T-helper 22 cell (primary cell): ENCODE results near the gene CLCN7.
"Not testable (repeated sequence)": the region's sequence is repeated elsewhere in the genome, so short reads cannot be mapped to it uniquely, and the experiment has no call there.

Experiments
- DNase-seq: peaks from one replicate; pipeline ENCODE4 v3.0.0-alpha.2; 2020; ENCODE audit warnings: low read depth

CLCN7 gene

DNA sequence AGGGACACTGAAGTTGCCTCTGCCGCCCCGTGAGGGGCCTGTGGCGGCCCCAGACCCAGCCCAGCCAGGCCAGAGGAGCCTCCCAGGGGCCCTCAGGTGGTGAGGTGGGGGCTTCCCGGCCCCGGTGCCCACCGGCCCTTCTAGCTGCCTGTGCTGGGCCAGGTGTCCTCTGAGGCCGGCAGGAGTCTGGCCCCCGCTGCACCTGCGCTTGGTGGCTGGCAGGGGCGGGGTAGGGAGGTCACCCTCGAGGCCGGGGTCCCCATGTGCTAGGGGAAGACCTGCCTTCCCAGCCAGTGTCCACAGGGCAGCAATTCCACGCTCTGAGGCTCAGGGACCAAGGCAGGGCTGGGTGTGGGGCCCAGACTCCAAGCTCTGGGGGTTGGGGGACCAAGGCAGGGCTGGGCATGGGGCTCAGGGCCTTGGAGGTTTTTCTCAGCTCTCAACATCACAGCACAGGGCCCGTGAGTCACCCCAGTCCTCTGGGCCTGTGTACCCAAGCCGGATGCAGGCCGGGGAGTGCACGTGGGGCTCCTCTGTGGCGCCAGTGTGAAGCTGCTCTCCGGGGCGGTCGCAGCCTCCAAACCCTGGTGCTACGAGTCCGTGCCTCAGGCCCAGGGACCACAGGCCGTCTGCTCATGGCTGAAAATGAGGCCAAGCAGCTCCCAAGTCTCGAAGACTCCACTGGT, 29.2 kb downstream of the CLCN7 start:
- DNase-seq, result no peak

DNA sequence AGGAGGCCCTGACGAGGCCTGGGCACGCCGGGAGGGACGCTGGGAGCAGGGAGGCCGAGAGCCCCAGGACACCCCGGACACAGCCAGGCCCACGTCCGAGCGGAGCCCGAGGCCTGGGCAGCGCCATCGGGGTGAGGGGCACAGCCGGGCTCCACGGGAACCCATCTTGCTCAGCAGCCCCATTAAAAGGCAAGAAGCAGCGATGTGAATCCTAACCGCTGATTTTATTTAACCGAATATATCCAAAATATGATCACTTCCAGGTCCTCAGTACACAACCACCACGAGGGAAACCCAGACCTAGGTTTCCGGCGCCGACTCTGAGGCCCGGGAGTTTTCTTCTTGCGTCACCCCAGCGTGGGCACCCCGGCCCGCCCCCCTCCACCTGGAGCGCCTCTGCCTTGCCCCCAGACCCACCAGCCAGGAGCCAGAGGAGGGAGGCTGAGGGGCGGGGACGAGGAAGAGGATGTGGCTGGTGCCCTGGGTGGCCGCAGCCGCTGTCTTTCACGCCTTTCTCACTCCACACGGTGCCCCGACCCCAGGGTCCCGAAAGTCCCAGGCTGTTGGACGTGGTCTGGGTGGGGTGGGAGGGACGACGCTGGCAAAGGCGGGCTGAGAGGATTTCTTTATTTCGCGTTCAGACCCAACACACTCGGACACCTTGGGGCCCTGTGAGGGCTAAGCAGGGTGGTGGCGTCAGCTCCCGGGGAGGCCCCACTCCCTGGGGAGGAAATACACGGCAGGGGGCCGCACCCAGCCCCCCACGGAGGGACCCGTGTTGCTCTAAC, 29.9 kb downstream of the CLCN7 start:
- DNase-seq, result no peak

DNA sequence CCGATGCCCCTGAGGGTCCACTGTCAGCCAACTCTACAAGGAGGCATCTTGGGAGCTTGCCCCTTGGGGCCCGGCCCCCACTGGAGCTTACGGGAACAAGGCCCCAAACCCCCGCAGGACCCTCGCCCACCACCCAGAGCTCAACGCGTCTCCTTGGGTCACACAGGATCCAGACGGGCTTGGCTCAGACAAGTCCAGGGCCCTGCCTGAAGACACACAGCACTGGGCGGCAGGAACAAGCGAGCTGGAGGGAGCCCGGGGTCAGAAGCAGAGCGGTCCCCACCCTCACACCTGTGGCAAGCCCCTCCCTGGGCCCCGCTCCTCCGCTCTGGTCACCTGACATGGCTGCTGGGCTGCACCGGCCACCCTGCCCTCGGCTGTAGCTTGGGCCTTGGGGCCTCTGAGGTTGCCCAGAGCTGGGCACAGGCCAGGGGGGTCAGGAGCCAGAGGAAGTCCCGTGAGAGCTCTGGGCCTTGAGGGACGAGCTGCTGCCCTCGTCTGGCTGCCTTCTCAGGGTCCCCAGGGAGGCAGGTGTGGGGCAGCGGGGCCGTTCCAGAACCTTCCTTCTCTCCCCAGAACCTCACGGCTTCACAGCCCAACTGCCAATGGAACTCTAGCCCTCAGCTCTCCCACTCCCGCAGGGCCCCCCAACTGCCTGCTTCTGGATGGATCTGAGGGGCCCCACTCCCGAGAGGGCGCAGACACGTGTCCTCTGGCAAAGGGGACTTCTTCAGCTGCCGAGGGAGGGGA, 30.7 kb downstream of the CLCN7 start, which contains the start of gene CCDC154:
CCDC154 (minus strand) TSS at position 577 of the 750 bp plus-strand sequence; CDS start at position 343, 234 bp downstream.
- no peak for DNase-seq

DNA sequence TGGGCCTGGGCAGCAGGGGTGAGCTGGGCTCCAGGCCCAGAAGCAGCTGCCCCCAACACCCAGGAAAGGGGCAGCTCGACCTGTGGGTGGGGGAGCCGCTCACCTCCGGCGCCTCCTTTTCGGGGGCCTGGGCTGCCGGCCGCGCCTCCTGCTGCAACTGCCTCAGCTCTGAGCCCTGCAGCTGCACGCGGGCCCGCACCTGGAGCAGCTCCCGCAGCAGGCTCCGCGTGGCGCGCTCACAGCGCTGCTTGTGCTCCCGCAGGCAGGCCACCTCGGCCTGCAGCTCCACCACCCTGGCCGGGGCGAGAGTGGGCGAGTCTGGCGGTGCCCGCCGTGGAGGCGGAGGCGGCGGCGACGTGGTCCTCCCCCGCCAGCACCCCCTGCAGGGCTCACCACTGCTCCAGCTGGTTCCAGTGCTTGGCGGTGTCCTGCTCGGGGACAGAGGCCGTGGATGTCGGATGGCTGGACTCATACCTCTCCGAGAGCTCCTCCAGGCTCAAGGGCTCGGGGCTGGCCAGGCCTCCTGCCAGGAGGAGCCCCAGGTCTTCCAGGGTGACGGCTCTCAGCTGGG, 31.3 kb downstream of the CLCN7 start:
- no peak for DNase-seq

DNA sequence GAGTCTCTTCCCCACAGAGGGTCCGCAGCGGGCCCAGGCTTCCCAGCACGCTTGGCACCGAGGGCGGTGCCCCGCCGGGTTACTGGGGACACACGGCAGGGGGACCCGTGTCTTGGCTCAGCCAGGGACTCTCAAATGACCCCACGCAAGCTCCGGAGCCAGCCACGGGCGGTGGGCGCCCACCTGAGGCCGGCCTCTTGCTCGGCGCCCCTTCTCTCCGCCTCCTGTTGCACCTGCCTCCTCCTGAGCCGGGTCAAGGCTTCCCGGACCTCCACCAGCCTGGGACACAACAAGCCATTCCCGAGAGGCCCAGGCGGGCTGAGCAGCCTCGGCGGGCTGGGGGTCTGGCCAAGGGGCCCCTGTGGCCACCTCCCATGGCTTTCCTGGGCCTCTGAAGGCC, 32.1 kb downstream of the CLCN7 start:
- no peak for DNase-seq

DNA sequence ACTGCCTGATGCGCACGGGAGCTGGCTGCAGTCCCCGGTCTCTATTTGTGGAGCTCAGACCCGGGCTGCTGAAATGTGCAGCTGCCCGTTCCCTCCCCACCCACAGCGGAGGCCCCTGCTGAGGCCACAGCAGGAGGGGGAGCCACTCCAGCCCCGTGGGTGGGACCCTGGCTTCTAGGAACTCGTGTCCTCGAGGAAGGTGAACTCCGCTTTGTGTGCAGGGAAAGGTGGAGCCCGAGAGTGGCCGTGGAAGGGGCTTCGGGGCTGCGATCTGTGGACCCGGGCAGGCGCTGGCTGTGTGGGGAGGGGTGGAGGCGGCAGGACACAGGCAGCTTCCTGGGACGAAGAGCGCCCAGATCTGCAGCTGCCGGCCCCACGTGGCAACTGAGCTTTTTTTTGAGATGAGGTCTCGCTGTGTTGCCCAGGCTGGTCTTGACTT, 33.4 kb downstream of the CLCN7 start:
- no peak for DNase-seq

DNA sequence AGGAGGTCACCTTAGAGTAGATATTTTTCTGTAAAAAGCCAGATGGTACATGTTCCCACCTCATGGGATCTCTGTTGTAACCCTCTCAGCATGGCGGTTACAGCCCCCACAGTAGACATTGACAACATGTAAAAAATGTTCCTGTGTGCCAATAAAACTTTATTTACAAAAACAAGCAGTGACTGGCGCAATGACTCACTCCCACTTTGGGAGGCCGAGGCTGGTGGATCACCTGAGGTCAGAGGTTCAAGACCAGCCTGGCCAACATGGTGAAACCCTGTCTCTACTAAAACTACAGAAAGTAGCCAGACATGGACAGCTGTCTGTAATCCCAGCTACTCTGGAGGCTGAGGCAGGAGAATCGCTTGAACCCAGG, 35.1 kb downstream of the CLCN7 start:
- not testable (repeated sequence) for DNase-seq

DNA sequence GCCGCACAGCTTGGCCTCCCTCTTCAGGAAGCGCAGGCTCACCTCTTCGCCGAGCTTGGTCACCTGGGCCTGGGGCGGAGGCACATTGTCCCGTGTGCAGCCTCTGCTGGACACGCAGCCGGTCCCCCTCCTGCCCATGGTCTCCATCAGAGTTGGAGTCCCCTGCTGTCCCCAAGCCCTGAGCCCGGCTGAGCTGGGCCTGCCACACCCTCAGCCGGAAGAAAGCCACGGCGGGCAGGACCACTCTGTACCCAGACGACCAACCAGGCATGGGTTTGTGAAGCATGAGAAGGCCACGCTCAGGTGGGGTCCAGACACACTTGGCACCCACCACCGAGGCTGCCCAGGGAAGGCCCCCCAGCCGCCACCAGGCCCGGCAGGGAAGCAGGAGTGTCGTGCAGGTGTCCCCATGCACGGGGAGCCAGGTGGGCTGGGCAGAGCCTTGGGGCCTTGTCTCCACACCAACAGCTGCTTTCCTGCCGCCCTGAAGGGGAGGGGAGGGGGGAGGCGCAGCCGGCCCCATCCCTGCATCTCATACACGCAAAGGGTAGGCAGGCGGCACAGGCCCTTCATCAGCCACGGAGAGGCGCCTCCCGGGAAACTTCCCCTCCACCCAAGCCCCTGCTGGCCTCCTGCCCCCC, 35.6 kb downstream of the CLCN7 start:
- no peak for DNase-seq

DNA sequence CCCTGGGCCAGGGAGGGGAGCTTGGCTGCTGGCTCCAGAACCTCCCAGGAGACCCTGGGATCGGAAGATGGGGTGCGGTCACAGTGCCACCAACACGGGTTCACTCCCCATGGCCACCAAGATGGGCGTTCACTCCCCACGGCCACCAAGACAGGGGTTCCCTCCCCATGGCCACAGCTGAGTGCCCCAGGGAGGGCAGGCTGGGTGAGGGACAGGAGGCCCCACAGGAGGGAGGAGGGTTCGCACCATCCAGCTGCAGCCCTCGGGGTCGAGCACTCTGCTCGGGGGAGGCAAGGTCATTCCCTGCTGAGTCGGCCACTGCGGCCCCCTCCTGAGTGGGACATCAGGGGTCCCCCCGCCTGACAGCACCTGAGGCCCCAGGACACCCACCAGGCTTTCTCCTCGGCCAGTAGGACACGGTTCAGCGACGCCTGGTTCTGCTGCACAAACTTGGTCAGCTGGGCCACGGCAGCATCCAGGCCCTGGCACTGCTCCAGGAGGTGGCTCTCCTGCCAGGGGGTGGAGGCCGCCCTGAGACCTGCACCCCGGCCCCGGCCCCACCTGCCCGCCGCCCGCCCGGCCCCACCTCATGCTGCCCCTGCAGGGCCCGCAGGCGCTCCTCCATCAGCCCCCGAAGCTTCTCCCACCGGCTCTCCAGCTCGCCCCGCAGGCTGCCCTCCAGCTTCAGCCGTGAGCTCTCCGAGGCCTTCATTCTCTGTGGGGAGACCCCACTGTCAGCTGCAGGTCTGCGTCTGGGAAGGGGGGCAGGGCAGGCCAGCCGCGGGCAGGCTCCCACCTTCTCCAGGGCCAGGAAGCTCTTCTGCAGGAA, 36.4 kb downstream of the CLCN7 start:
- DNase-seq, result no peak

DNA sequence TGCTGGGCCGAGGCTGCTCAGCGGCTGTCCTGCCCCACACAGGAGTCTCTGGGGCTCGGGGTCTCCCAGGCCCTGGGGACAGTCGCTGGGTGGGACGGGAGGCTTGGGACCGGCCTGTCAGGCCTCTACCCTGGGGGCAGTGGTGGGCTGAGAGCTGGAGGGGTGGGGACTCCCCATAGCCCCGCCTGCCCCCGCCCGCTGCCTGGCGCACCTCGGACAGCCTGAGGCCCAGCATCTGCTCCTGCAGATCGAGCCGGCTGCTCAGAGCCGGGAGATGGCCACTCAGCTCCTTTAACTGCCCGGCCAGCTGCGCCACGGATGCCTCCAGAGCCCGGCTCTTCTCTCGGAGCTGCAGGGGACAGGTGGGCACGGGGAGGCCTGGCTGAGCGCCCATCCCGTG, 37.2 kb downstream of the CLCN7 start:
- DNase-seq, result no peak

DNA sequence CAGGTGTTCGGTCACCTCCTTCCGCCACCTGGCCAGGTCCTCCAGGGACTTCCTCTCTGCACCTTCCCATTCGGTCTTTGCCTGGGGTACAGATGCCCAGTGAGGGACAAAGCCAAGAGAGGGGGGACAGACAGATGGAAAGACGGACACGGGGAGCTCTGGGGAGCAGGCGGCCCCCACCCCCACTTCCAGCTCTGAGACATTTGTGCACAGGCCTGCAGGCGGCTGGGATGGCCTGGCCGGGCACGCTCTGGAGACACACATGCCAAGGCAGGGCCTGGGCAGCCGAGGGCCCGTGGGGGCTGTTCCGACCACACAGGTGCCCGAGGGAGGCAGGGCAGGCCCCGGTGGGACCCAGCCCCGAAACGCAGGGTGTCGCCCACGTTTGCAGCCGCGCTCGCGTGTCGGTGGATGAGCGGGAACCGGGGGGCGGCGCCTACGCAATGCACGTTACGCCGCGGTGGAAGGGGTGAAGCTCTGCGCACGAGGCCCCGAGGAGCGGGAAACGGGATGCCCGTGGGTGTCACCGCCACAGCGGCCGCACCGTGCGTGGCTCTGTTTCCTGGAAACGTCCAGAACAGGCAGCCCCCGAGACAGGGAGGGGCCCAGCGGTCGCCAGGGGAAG, 38.0 kb downstream of the CLCN7 start:
- DNase-seq, result no peak

DNA sequence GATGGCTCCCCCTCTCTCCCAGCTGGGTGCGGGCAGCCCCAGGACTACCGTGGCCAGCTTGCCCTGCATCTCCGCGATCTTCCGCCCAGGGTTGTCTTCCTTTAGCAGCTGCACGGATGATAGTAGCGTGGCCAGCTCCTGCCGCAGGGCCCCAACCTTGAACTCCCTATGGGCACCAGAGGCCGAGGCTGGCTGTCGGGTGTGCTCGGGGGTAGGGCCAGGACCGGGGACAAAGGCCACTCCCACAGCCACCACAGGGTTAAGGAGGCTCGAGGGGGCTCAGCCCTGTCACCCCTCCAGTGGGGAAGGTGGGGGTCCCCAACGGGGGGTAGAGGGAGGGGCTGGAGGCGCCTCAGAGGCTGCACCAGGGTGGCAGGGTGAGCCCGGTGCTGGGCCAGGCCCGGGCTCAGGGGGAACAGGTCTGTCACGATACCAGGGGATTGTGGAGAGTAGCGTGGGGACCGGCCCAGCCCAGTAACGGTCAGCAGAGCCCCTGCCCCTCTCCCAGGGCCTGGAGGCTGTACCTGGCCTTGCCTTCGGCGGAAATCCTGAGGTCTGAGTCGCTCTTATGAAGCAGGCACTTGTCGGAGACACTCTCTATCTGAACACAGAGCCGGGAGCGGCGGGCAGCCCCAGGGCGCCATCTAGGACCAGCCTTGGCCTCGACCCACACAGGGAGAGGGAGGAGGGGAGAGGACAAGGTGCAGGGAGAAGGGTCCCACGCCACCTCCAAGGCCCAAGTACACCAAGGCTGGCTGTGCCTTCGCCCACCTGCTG, 38.7 kb downstream of the CLCN7 start:
- DNase-seq, result no peak

DNA sequence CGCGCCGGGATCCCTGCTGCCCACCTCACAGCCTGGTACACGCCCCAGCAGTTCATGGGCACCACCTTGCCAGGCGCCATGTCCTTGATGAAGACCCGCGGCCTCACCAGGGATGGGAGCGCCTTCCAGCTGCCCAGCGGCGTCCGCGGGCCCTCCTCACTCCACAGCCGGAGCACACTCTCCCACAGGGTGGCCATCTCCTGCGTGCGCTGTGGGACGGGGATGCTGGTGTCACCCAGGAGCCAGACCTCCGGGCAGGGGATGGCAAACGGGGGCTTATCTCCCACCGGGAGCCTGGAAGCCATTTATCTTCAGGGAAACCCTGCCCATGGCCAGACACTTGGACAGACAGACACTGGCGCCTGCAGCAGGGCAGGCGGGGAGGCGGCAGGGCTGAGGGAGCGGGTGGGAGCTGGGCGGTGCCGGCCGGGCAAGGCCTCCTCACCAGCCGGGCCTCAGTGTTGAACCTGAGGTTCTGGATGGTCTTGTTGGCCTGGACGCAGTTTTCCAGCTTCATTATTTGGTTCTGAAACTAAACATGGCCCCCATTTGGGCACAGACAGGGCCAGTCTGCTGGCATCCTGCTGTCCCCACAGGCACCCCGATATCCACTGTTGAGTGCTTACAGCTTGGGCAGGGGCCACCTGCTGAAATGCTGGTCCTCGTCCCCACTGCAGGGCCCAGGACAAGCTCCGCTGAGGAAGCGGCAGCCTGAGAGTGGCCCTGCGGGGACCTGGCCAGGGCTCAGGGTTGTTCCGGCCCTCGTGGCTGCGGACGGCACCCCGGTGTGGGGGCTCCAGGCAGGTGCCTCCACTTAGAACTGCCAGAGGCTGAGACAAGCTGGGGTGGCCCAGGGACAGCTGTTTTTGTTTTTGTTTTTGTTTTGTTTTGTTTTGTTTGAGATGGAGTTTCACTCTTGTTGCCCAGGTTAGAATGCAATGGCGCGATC, 39.9 kb downstream of the CLCN7 start:
- no peak for DNase-seq

DNA sequence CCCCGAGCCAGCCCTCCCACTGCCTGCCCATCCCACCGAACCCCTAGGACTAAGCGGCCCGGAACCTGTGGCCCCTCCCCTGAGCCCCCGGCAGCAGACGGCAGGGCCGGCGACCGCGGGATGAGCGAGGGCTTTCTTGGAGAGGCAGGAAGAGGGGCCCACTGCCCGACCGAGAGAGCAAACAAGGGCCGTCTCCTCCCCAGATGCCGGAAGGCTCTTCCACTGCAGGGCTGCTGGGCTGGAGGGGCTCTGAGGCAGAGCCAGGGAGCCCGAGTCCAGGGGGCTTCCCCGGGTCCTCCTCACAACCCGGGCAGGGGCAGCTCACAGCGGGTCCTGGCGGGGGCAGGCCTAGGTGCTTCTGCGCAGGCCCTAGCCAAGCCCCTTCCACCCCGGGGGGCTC, 41.1 kb downstream of the CLCN7 start:
- no peak for DNase-seq

DNA sequence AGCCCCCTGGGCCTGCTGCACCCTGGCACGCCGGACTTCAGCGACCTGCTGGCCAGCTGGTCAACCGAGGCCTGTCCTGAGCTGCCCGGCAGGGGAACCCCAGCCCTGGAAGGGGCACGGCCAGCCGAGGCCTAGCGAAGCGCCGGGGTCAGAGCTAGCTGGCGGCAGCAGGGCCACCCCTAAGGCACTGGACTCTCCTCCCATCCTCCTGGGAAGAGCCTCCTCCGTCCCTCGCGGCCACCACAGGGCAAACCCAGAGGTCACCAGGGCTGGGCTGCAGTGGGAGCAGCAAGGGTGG, 41.6 kb downstream of the CLCN7 start:
- no peak for DNase-seq

DNA sequence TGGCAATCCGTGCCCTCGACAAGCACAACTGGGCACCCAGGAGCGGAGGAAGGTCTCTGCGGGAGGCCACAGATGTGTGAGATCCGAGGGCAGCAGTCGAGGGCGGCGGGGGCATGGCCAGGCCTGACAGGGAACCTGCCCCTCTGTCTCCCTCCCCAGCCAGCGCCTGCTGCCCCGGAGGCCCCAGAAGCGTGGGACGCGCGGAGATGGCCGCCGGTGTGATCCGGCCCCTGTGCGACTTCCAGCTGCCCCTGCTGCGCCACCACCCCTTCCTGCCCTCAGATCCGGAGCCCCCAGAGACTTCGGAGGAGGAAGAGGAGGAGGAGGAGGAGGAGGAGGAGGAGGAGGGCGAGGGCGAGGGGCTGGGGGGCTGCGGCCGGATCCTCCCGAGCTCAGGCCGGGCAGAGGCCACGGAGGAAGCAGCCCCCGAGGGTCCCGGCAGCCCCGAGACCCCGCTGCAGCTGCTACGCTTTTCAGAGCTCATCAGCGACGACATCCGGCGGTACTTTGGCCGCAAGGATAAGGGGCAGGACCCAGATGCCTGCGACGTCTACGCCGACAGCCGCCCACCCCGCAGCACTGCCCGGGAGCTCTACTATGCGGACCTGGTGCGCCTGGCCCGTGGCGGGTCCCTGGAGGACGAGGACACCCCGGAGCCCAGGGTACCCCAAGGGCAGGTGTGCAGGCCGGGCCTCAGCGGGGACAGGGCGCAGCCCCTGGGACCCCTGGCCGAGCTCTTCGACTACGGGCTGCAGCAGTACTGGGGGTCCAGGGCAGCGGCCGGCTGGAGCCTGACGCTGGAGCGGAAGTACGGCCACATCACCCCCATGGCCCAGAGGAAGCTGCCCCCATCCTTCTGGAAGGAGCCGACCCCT, 42.2 kb downstream of the CLCN7 start:
- DNase-seq, result no peak

DNA sequence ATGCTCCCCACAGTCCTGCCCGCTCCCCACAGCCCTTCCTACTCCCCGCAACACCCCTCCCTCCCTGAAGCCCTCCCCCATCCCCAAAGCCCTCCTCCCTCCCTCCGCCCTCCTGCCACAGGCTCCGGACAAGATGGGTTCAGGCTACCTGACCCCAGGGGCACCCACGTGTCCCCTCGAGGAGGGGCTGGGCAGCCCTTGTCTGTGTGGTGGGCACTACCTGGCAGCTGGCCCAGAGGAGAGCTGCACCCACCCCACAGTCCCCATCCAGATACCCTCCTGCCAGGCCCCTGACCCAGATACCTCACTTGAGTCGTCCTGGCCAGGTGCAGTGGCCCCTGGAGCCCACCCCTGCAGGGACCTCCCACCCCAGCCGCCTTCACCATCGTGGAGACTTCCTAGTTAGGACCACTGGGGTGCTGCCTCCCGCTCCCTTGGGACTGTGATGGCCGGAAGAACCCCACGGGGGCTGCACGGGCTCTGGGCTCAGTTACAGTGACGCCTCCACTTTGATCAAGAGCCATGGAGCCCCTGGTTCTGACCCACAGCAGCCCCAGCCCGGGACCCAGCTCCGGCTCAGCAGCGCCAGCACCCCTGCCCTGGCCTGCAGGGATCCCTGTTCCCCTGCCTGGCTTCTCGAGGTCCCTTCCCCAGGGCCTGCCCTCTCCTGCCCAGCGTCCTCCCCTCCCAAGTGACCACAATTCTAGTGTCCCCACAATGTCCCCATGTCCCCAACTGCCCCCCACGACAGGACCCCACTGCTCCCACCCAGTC, 43.1 kb downstream of the CLCN7 start:
- no peak for DNase-seq
